Heart left ventricle (tissue), 13 donors: ENCODE results near the gene IPO5.

ENCODE experiments used
- CTCF ChIP-seq, 12 donors: fragments of 200-600 bp; sonication (generic) in 4 of 12; IDR thresholded peaks; one replicate each; pipeline versions ENCODE4 v1.5.0 to v1.8.0; 2018 to 2022; ENCODE audit warnings: antibody characterized with exemption in 12 of 12, mild to moderate bottlenecking in 5 of 12
- POLR2A ChIP-seq, 2 donors: fragments of 450-650 bp; IDR thresholded peaks; one replicate each; pipeline ENCODE4 v1.6.1; 2017; ENCODE audit warnings: antibody characterized with exemption in 2 of 2, mild to moderate bottlenecking in 2 of 2, moderate library complexity in 2 of 2
- donor health status: ischemic (EF 13 %, LVEDD 7.1; RV severe dilation, severe dysfunction).
- donor health status: DM: no; HTN: yes; CAD: no.
- donor health status: DM: no; HTN: no; CAD: no.
- donor health status: ischemic (EF 25% LVEDD 6.9; RV normal size, moderate dysfunction).
- donor health status: ischemic (EF 25% LVEDD 5.7; RV mildly dilated, moderate dysfunction).
- donor health status: ischemic (EF 35%, LVEDD 5.7; RV mildly dilated, moderate dysfunction).
- donor health status: nonischemic (EF 11% LVEDD 7.7; RV severe dilation, severe dysfunction).
- donor health status: DM: yes; HTN: yes; CAD: no.
- donor health status: PGD.
- donor health status: ischemic (EF 29% LVEDD 5.4; RV normal size, mild dysfunction).
- donor health status: nonischemic (EF 23%, LVEDD 6.1; RV moderate dilation, normal function).

DNA sequence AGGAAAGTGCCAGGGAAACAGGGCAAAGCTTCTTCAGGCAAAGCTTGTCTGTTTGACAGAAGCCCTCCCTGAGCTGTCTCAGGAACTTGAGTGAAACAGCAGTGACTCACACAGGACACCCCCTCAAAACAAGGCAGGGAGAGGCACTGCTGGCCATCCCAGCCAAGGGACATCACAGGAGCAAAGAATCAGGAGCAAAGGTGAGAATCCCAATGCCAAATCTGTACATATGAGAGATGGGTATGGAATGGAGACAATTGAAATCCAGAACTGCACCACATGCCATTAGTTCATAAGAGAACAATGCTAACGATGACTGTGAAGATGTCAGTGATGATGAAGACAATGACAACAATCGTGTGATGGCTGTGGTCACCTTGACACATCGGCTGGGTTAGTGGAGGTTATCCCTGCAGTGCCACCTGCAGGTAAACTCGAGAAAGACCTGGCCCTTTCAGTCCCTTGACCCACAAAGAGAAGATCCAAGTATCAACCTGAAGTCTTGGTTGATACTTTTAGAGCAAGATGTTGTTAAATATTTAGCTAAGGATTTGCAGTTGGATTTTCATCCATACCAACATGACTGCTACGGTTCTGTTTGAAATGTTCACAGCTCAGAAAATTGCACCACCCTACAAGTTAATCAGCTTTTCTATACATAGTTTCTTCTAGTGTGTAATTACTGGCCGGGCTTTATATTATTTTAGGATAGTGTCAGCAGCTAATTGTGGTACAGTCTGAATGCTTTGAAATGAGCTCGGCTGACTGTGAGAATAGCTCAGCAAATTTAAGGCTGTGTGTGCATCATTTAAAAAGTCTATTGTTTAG lies 42.0 kb upstream of the IPO5 start:
- TF ChIP-seq CTCF (IDR thresholded peaks at IDR 0.05) (peak in 9 of 12 donors; percentile 20 to 46 (median 36)), POLR2A (IDR thresholded peaks at IDR 0.05) (no peak)
